ENCODE data around the gene CCDC197. TPM values are rescaled to one million over a fixed set of nuclear protein-coding genes. Genes with fewer than 3 reads are reported as not detected.

The CCDC197 gene
- total RNA-seq, 1 donor from 2014 or later = not detected

GRCh38 chr14:94041551-94042346 lies 44.6 kb downstream of the CCDC197 start:
- no peak for TF ChIP-seq CTCF (conservative IDR thresholded peaks at IDR 0.05; ENCODE audit: low read depth, low read length)
- H3K4me3 ChIP-seq (ENCODE audit: low read depth, low read length) = no peak overlapping the region
- no peak for DNase-seq (ENCODE audit: low read depth)

- no peak for TF ChIP-seq CTCF (conservative IDR thresholded peaks at IDR 0.05; ENCODE audit: low read depth, low read length)
Measured at GRCh38 chr14:94042433-94043091, 45.5 kb downstream of the CCDC197 start.

GRCh38 chr14:94043111-94043755 lies 46.1 kb downstream of the CCDC197 start:
- TF ChIP-seq CTCF (conservative IDR thresholded peaks at IDR 0.05; ENCODE audit: low read depth, low read length) = no peak
- no peak for DNase-seq (ENCODE audit: low read depth)
- no peak overlapping the region for H3K4me3 ChIP-seq (ENCODE audit: low read depth, low read length)

More at GRCh38 chr14:94042433-94043091, 45.5 kb downstream of the CCDC197 start:
- no peak for DNase-seq (ENCODE audit: low read depth)
- no peak overlapping the region for H3K4me3 ChIP-seq (ENCODE audit: low read depth, low read length)

- no peak for DNase-seq (ENCODE audit: low read depth)
- no peak for TF ChIP-seq CTCF (conservative IDR thresholded peaks at IDR 0.05; ENCODE audit: low read depth, low read length)
- no peak overlapping the region for H3K4me3 ChIP-seq (ENCODE audit: low read depth, low read length)
Measured at GRCh38 chr14:94043756-94044475, 46.8 kb downstream of the CCDC197 start.

GRCh38 chr14:94044476-94045091 lies 47.5 kb downstream of the CCDC197 start:
- no peak overlapping the region for H3K4me3 ChIP-seq (ENCODE audit: low read depth, low read length)
- no peak for TF ChIP-seq CTCF (conservative IDR thresholded peaks at IDR 0.05; ENCODE audit: low read depth, low read length)
- DNase-seq (ENCODE audit: low read depth) = no peak

GRCh38 chr14:94045101-94045500 lies 48.0 kb downstream of the CCDC197 start:
- no peak overlapping the region for H3K4me3 ChIP-seq (ENCODE audit: low read depth, low read length)
- no peak for TF ChIP-seq CTCF (conservative IDR thresholded peaks at IDR 0.05; ENCODE audit: low read depth, low read length)
- no peak for DNase-seq (ENCODE audit: low read depth)
